SK-N-MC (cell line): Measurements from ENCODE around the gene ADAMTS3.

ENCODE experiments used
- EZH2 ChIP-seq: fragments of 200-600 bp; sonication (generic); IDR thresholded peaks from one replicate; pipeline ENCODE4 v1.6.1; 2017; ENCODE audit warnings: antibody characterized with exemption
- POLR2AphosphoS5 ChIP-seq: IDR thresholded peaks from 2 replicates; pipeline ENCODE4 v1.6.1; 2012; ENCODE audit warnings: mild to moderate bottlenecking, low read depth, low read length, borderline replicate concordance

DNA sequence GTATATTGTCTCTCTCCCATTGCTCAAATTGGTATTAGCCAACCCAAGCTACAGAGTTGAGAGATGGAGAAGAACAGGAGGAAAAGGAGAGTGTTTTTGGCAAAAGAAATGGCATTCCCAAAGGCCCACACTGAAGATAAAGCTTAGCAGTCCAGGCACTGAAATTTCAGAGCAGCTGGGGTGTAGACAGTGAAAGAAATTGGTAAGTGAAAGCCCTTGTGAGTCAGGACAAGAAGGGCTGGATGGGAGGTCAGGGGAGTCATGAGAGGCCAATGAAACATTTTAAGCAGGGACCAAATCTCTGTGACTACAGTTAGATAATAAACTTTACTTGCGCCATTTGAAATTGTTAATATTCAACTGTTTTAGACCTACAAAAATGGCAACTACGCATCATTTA lies 177.7 kb downstream of the ADAMTS3 start:
- TF ChIP-seq EZH2 (no peak), POLR2AphosphoS5 (no peak)
